A549 (cell line): ENCODE data around the gene SEC31B. TPM values are rescaled to one million over a fixed set of nuclear protein-coding genes. Genes with fewer than 3 reads are reported as not detected.

Experiments used
- ATAC-seq, 2 experiments: fragments of 200-7000 bp in 1 of 2; fragments of >200 bp in 1 of 2; cut with Nextera tagmentation in 1 of 2; cut with Tn5 transposase in 1 of 2; 3 replicates each; pipeline versions ENCODE4 v1.8.0 to v1.9.1; 2018 to 2020; ENCODE audit warnings: mild to moderate bottlenecking in 1 of 2, moderate library complexity in 1 of 2
- CTCF ChIA-PET: fragments of 300-600 bp; sonication (Branson Sonifier 250); formaldehyde crosslinking; extraction: SDS; loops from one replicate; lab custom pipeline; 2021; ENCODE audit warnings: antibody characterized with exemption, inconsistent platforms; lab: Yijun Ruan, JAX
- POLR2A ChIA-PET: fragments of 350-600 bp; formaldehyde crosslinking; extraction: SDS; loops from one replicate; lab custom pipeline; 2021; ENCODE audit warnings: antibody characterized with exemption, inconsistent platforms; lab: Yijun Ruan, JAX
- DNase-seq, 2 experiments: peaks; one replicate each; pipeline versions ENCODE4 v3.0.0 to v3.0.0-alpha.2; 2011 to 2016; ENCODE audit warnings: low read depth in 1 of 2, low spot score in 1 of 2
- FAIRE-seq: peaks from 2 replicates; lab custom pipeline; 2011; peaks lifted over from hg19 to GRCh38; lab: Jason Lieb, UNC
- H3K27ac ChIP-seq, 2 experiments: fragments of >200 bp; sonication (Bioruptor Twin); formaldehyde crosslinking; 3 replicates each; pipeline ENCODE4 v1.5.1; 2016 to 2017
- H3K4me1 ChIP-seq: fragments of >200 bp; sonication (Bioruptor Twin); formaldehyde crosslinking; 3 replicates; pipeline ENCODE4 v1.6.1; 2016
- H3K4me2 ChIP-seq: fragments of >200 bp; sonication (Bioruptor Twin); formaldehyde crosslinking; 3 replicates; pipeline ENCODE4 v1.6.1; 2016
- H3K4me3 ChIP-seq: fragments of >200 bp; sonication (Bioruptor Twin); formaldehyde crosslinking; 3 replicates; pipeline ENCODE4 v1.5.1; 2016
- H3K9me3 ChIP-seq: fragments of >200 bp; sonication (Bioruptor Twin); formaldehyde crosslinking; 3 replicates; pipeline ENCODE4 v1.6.1; 2016
- CEBPB ChIP-seq, 2 experiments: fragments of >200 bp in 1 of 2; sonication (Bioruptor Twin) in 1 of 2; formaldehyde crosslinking in 1 of 2; IDR thresholded peaks; 2 replicates each; pipeline ENCODE4 v1.6.1; 2012 to 2016
- HEYL ChIP-seq: fragments of 250-450 bp; sonication (Bioruptor Pico); IDR thresholded peaks from 2 replicates; pipeline ENCODE4 v1.8.0; 2021; ENCODE audit warnings: mild to moderate bottlenecking, moderate library complexity
- JUNB ChIP-seq: fragments of >200 bp; sonication (Bioruptor Twin); formaldehyde crosslinking; IDR thresholded peaks from 2 replicates; pipeline ENCODE4 v1.6.1; 2016
- KDM1A ChIP-seq: fragments of 200-600 bp; sonication (generic); IDR thresholded peaks from 2 replicates; pipeline ENCODE4 v1.6.1; 2016; ENCODE audit warnings: low read depth, mild to moderate bottlenecking
- KDM5A ChIP-seq: fragments of 200-600 bp; sonication (generic); IDR thresholded peaks from 2 replicates; pipeline ENCODE4 v1.6.1; 2016; ENCODE audit warnings: antibody characterized with exemption, mild to moderate bottlenecking
- MAFK ChIP-seq: fragments of 450-650 bp; IDR thresholded peaks from 2 replicates; pipeline ENCODE4 v1.6.1; 2014; ENCODE audit not compliant: partially characterized antibody
- POLR2AphosphoS2 ChIP-seq: conservative IDR thresholded peaks from 2 replicates; pipeline ENCODE4 v1.6.1; 2012; ENCODE audit warnings: low read length, improper control_type of control experiment, inconsistent platforms
- SREBF2 ChIP-seq: fragments of 450-650 bp; IDR thresholded peaks from 2 replicates; pipeline ENCODE4 v1.6.1; 2014; ENCODE audit warnings: mild to moderate bottlenecking, moderate library complexity
- ZC3H11A ChIP-seq: fragments of 450-650 bp; IDR thresholded peaks from 2 replicates; pipeline ENCODE4 v1.6.1; 2014; ENCODE audit warnings: antibody characterized with exemption, mild to moderate bottlenecking
- WGBS: methylation state at CpG from one replicate; pipeline ENCODE4 v1.1.6; 2017; ENCODE audit errors: missing lambda C conversion rate; 5-methylcytosine and 5-hydroxymethylcytosine counted together
- polyA plus RNA-seq, 4 experiments: library from polyadenylated mRNA; depleted of rRNA in 3 of 4; stranded (reverse); fragments of >200 nt; fragmentation: RNase III in 1 of 4; extraction: RNeasy Plus Mini Kit Qiagen cat#74134 plus additional on column Dnase treatment in 1 of 4; gene quantifications; 2 replicates in 3 of 4; 3 replicates in 1 of 4; pipeline ENCODE4 v1.2.3, GENCODE V29; 2011 to 2017
- TF ChIP-seq, protein P1 (sequence below): IDR thresholded peaks from 2 replicates; pipeline ENCODE4 v1.6.1; 2012
- TF ChIP-seq, protein P2 (sequence below): fragments of >200 bp; sonication (Bioruptor Twin); formaldehyde crosslinking; IDR thresholded peaks from 2 replicates; pipeline ENCODE4 v1.6.1; 2016

The SEC31B gene
- polyA plus RNA-seq, 2 of the 4 experiments (the other 2 are of a cell fraction): 6.2 to 7.1 TPM

DNA sequence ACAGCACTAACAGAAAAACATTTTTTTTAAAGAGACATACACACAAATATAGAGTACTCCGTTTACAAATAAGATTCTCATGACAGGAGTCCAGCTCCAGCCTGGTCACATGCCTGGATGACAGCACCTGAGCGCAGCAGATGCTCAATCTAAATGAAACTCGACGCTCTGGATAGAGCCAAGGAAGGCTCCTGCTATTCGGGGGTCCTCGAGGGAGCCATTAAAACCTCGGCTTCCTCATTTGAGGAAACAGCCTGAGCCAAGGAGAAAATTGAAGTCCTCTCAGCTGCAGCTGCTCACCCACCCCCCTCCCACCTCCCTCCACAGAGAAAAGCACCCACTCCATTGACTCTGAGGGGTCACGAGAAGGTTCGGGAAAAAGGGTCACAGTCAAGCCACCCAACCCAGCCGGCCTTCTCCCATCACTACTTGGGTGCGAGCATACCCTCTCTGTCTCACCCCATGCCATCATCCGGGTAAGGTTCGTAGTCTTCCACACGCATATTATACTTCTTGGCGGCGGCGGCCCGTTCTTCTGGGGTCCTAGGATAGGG lies 9.3 kb upstream of the SEC31B start:
- POLR2A ChIA-PET: no interaction called here
- WGBS: 2% methylated on average over 18 of the region's 18 CpGs
- FAIRE-seq (no peak), ATAC-seq (peak in 1 of 2 experiments; percentile 12; a peak in 3 of 6 replicates), DNase-seq (peak in 1 of 2 experiments; percentile 15)
- Histone ChIP-seq H3K27ac (peak overlapping the region; percentile 85 to 96), H3K4me2 (peak overlapping the region; percentile 81), H3K4me3 (peak overlapping the region; percentile 80), H3K9me3 (no peaks in the 10 kb centered on the region), H3K4me1 (peaks cover 13% of the 10 kb centered on the region; the same call in 2 of the 3 replicates)
- no peak for TF ChIP-seq HEYL (CRISPR knock-in tag)
- TF ChIP-seq, protein P1, sequence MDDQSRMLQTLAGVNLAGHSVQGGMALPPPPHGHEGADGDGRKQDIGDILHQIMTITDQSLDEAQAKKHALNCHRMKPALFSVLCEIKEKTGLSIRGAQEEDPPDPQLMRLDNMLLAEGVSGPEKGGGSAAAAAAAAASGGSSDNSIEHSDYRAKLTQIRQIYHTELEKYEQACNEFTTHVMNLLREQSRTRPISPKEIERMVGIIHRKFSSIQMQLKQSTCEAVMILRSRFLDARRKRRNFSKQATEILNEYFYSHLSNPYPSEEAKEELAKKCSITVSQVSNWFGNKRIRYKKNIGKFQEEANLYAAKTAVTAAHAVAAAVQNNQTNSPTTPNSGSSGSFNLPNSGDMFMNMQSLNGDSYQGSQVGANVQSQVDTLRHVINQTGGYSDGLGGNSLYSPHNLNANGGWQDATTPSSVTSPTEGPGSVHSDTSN: no peak
- CTCF ChIA-PET: interaction anchor here (0.7 to 5.5 kb wide), 3 partner anchors 10 to 190 kb away, joined by 4 to 45 read pairs (median 25); no protein-coding TSS in a partner anchor

DNA sequence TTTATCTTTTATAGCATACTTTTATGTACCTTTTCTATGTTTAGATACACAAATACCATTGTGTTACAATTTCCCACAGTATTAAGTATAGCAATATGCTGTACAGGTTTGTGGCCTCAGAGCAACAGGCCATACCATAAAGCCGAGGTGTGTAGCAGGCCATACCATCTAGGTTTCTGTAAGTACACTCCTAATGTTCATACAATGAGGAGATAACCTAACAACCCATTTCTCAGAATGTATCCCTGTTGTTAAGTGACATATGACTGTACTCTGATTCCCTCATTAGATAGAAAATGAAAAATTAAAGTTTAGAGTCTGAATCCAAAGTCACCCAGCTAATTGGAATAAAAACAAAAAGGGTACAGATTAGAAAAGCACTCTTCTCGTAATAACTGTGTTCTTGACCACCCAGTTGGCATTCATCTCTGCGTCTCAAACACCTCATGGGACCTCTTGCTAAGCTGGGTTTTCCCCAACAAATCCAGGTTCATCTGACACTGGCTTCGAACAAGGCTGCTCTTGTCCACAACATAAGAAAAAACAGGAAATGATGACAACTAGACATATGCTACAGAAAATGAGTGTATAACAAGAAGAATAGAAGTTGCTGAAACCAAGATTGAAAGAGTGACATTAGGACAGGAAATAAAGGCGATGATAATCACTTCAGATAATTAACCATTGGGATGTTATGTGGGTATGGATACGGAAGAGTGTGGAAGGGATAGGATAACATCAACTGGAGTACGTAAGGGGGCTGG lies 8.6 kb upstream of the SEC31B start:
- ChIA-PET CTCF (interaction anchor here (0.7 to 5.5 kb wide), 6 partner anchors 8 to 189 kb away, joined by 4 to 45 read pairs (median 18); partner anchors contain the start of gene HIF1AN), POLR2A (no interaction called here)
- no peak for DNase-seq
- no peak for TF ChIP-seq POLR2AphosphoS2
- no peak for TF ChIP-seq KDM5A
- TF ChIP-seq SREBF2: no peak
- Histone ChIP-seq H3K27ac (peak overlapping the region in 1 of 2 experiments; percentile 96; a peak in 2 of 6 replicates), H3K4me3 (peak overlapping the region; percentile 80), H3K4me2 (peak overlapping the region; percentile 81), H3K9me3 (no peaks in the 10 kb centered on the region), H3K4me1 (peaks cover 13% of the 10 kb centered on the region; the same call in 2 of the 3 replicates)
- WGBS: 69% methylated on average over 7 of the region's 7 CpGs
- no peak for FAIRE-seq
- ATAC-seq: no peak

- no peaks in the 10 kb centered on the region for H3K9me3 ChIP-seq
- DNase-seq (no peak), ATAC-seq (peak; percentile 24 to 48; a peak in 1 of 6 replicates), FAIRE-seq (no peak)
- ChIA-PET CTCF (interaction anchor here (0.6 to 5.5 kb wide), 11 partner anchors 8 to 219 kb away, joined by 3 to 46 read pairs (median 4); partner anchors contain the start of gene HIF1AN), POLR2A (interaction anchor here (2.0 kb wide), 1 partner anchor 11 kb away, joined by 6 read pairs; the partner anchor contains the start of gene HIF1AN)
- no peak overlapping the region for H3K4me2 ChIP-seq
- 85% methylated on average over 2 of the region's 2 CpGs for WGBS
- TF ChIP-seq, protein P1: no peak
- TF ChIP-seq, protein P2, sequence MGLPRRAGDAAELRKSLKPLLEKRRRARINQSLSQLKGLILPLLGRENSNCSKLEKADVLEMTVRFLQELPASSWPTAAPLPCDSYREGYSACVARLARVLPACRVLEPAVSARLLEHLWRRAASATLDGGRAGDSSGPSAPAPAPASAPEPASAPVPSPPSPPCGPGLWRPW: no peak
- H3K4me3 ChIP-seq: no peak overlapping the region
- H3K27ac ChIP-seq: no peak overlapping the region
- H3K4me1 ChIP-seq: peaks cover 7% of the 10 kb centered on the region; the same call in 2 of the 3 replicates
Observed at GRCh38 chr10:100524638-100525037, 5.0 kb upstream of the SEC31B start.

GRCh38 chr10:100524206-100524605 lies 4.5 kb upstream of the SEC31B start:
- no peak overlapping the region for H3K27ac ChIP-seq
- ChIA-PET POLR2A (interaction anchor here (0.5 to 2.0 kb wide), 2 partner anchors 9 to 11 kb away, joined by 3 to 6 read pairs; partner anchors contain the start of gene HIF1AN), CTCF (interaction anchor here (0.5 to 5.5 kb wide), 8 partner anchors 10 to 432 kb away, joined by 3 to 46 read pairs (median 5); no protein-coding TSS in a partner anchor)
- DNase-seq (no peak), ATAC-seq (0 out of 6 replicates have a peak, but pooled peaks of 1 of the 2 experiments have one; percentile 37), FAIRE-seq (no peak)
- no peak overlapping the region for H3K4me2 ChIP-seq
- no peaks in the 10 kb centered on the region for H3K9me3 ChIP-seq
- no peak overlapping the region for H3K4me3 ChIP-seq
- 90% methylated on average over 6 of the region's 6 CpGs for WGBS
- TF ChIP-seq HEYL (CRISPR knock-in tag): no peak
- no peak for TF ChIP-seq SREBF2
- no peak for TF ChIP-seq CEBPB (IDR thresholded peaks at IDR 0.05)
- no peak for TF ChIP-seq KDM1A
- TF ChIP-seq MAFK: no peak
- TF ChIP-seq KDM5A: no peak
- TF ChIP-seq JUNB: no peak
- TF ChIP-seq ZC3H11A: no peak
- peaks cover 7% of the 10 kb centered on the region; the same call in 2 of the 3 replicates for H3K4me1 ChIP-seq
